HEK293 (cell line): ENCODE results near the gene ATP5F1D.

Source experiments
- CTCF ChIA-PET: fragments of 350-600 bp; formaldehyde crosslinking; extraction: SDS; loops from one replicate; lab custom pipeline; 2021; ENCODE audit warnings: antibody characterized with exemption; lab: Yijun Ruan, JAX
- POLR2A ChIA-PET: fragments of 300-600 bp; formaldehyde crosslinking; extraction: SDS; loops from one replicate; lab custom pipeline; 2020; ENCODE audit warnings: antibody characterized with exemption, inconsistent platforms; lab: Yijun Ruan, JAX
- H3K27ac ChIP-seq: fragments of 200-500 bp; sonication (Bioruptor generic); 2 replicates; pipeline ENCODE4 v1.5.1; 2014; ENCODE audit warnings: low read depth, low read length, control low read depth, inconsistent platforms; ENCODE audit errors: extremely low read depth
- H3K36me3 ChIP-seq, 2 experiments: fragments of 200-500 bp in 1 of 2; sonication (Bioruptor generic) in 1 of 2; 1 replicate in 1 of 2; 2 replicates in 1 of 2; pipeline ENCODE4 v1.5.1; 2014 to 2017; ENCODE audit warnings: inconsistent platforms in 2 of 2, low read length in 2 of 2; ENCODE audit not compliant: control insufficient read depth in 2 of 2, insufficient read depth in 1 of 2
- H3K4me1 ChIP-seq: fragments of 200-500 bp; sonication (Bioruptor generic); 2 replicates; pipeline ENCODE4 v1.5.1; 2014; ENCODE audit warnings: mild to moderate bottlenecking, low read length, inconsistent platforms; ENCODE audit not compliant: control insufficient read depth, insufficient read depth
- H3K4me3 ChIP-seq: 2 replicates; pipeline ENCODE4 v1.5.1; 2011; ENCODE audit warnings: low read depth, mild to moderate bottlenecking, control low read depth, low read length, moderate library complexity
- H3K9me3 ChIP-seq: fragments of 200-500 bp; sonication (Bioruptor generic); 2 replicates; pipeline ENCODE4 v1.5.1; 2014; ENCODE audit warnings: low read depth, low read length, inconsistent platforms; ENCODE audit not compliant: control insufficient read depth, insufficient read depth
- GFI1B ChIP-seq: fragments of 450-650 bp; formaldehyde crosslinking; IDR thresholded peaks from 2 replicates; pipeline ENCODE4 v1.5.1; 2016; ENCODE audit warnings: missing biosample characterization, missing genetic modification characterization
- IKZF3 ChIP-seq: fragments of 450-650 bp; IDR thresholded peaks from 2 replicates; pipeline ENCODE4 v1.5.0; 2018; ENCODE audit warnings: missing biosample characterization, mild to moderate bottlenecking, missing genetic modification characterization, moderate library complexity
- REPIN1 ChIP-seq: fragments of 450-650 bp; formaldehyde crosslinking; IDR thresholded peaks from 2 replicates; pipeline ENCODE4 v1.5.1; 2017; ENCODE audit warnings: missing biosample characterization, missing genetic modification characterization, low read depth
- SCRT1 ChIP-seq: fragments of 450-650 bp; formaldehyde crosslinking; IDR thresholded peaks from 2 replicates; pipeline ENCODE4 v1.5.1; 2016; ENCODE audit warnings: missing biosample characterization, missing genetic modification characterization, borderline replicate concordance
- SCRT2 ChIP-seq: fragments of 450-650 bp; formaldehyde crosslinking; IDR thresholded peaks from 2 replicates; pipeline ENCODE4 v1.5.1; 2016; ENCODE audit warnings: missing biosample characterization, missing genetic modification characterization
- SETDB1 ChIP-seq: IDR thresholded peaks from one replicate; pipeline ENCODE4 v1.6.1; 2017; ENCODE audit warnings: mild to moderate bottlenecking, low read length, moderate library complexity, mixed read lengths; ENCODE audit not compliant: insufficient read length
- SP3 ChIP-seq: fragments of 450-650 bp; formaldehyde crosslinking; IDR thresholded peaks from 2 replicates; pipeline ENCODE4 v1.5.1; 2016; ENCODE audit warnings: missing biosample characterization, missing genetic modification characterization
- ZBTB49 ChIP-seq: fragments of 450-650 bp; formaldehyde crosslinking; IDR thresholded peaks from 2 replicates; pipeline ENCODE4 v1.5.1; 2016; ENCODE audit warnings: missing biosample characterization, missing genetic modification characterization, low read depth
- ZFHX2 ChIP-seq: fragments of 450-650 bp; formaldehyde crosslinking; conservative IDR thresholded peaks from 2 replicates; pipeline ENCODE4 v1.5.1; 2016; ENCODE audit warnings: missing biosample characterization, missing genetic modification characterization
- ZFP41 ChIP-seq: fragments of 450-650 bp; formaldehyde crosslinking; IDR thresholded peaks from 2 replicates; pipeline ENCODE4 v1.5.1; 2016; ENCODE audit warnings: missing biosample characterization, missing genetic modification characterization, borderline replicate concordance
- ZNF10 ChIP-seq: fragments of 450-650 bp; formaldehyde crosslinking; IDR thresholded peaks from 2 replicates; pipeline ENCODE4 v1.5.1; 2017; ENCODE audit warnings: missing biosample characterization, missing genetic modification characterization
- ZNF121 ChIP-seq: fragments of 450-650 bp; formaldehyde crosslinking; IDR thresholded peaks from 2 replicates; pipeline ENCODE4 v1.5.1; 2016; ENCODE audit warnings: missing biosample characterization, missing genetic modification characterization
- ZNF23 ChIP-seq: fragments of 450-650 bp; formaldehyde crosslinking; IDR thresholded peaks from 2 replicates; pipeline ENCODE4 v1.5.1; 2016; ENCODE audit warnings: missing biosample characterization, missing genetic modification characterization, borderline replicate concordance
- ZNF362 ChIP-seq: fragments of 450-650 bp; formaldehyde crosslinking; IDR thresholded peaks from 2 replicates; pipeline ENCODE4 v1.5.1; 2016; ENCODE audit warnings: missing biosample characterization, missing genetic modification characterization
- ZNF398 ChIP-seq: fragments of 450-650 bp; formaldehyde crosslinking; IDR thresholded peaks from 2 replicates; pipeline ENCODE4 v1.5.1; 2017; ENCODE audit warnings: missing biosample characterization, missing genetic modification characterization
- ZNF571 ChIP-seq: fragments of 450-650 bp; formaldehyde crosslinking; IDR thresholded peaks from 2 replicates; pipeline ENCODE4 v1.5.0; 2017; ENCODE audit warnings: missing biosample characterization, missing genetic modification characterization
- ZNF596 ChIP-seq: fragments of 450-650 bp; IDR thresholded peaks from 2 replicates; pipeline ENCODE4 v1.5.0; 2018; ENCODE audit warnings: missing biosample characterization, mild to moderate bottlenecking, missing genetic modification characterization, moderate library complexity
- ZNF704 ChIP-seq: fragments of 450-650 bp; formaldehyde crosslinking; IDR thresholded peaks from 2 replicates; pipeline ENCODE4 v1.5.1; 2016; ENCODE audit warnings: missing biosample characterization, missing genetic modification characterization
- ZNF837 ChIP-seq: fragments of 450-650 bp; formaldehyde crosslinking; IDR thresholded peaks from 2 replicates; pipeline ENCODE4 v1.5.1; 2016; ENCODE audit warnings: missing biosample characterization, missing genetic modification characterization

Gene ATP5F1D

GRCh38 chr19:1270213-1270853 lies 28.8 kb downstream of the ATP5F1D start:
- Histone ChIP-seq H3K36me3 (peaks cover 4 to 54% of the 10 kb centered on the region in 2 experiments; a peak in 2 of 3 replicates), H3K27ac (peak overlapping the region; percentile 99), H3K4me1 (peaks cover 25% of the 10 kb centered on the region), H3K9me3 (no peaks in the 10 kb centered on the region), H3K4me3 (peak overlapping the region; percentile 44)
- ChIA-PET CTCF (interaction anchor here (11.3 kb wide), 1 partner anchor 26 kb away, joined by 299 read pairs; no protein-coding TSS in a partner anchor), POLR2A (interaction anchor here (1.7 to 7.7 kb wide), 4 partner anchors 14 to 41 kb away, joined by 6 to 407 read pairs (median 119); partner anchors contain the start of gene ATP5F1D)
- no peak for TF ChIP-seq ZBTB49 (tag by site-specific recombination)
- no peak for TF ChIP-seq ZNF704 (tag by site-specific recombination)
- no peak for TF ChIP-seq ZNF571 (tag by site-specific recombination)
- peak; percentile 11; the same call in 1 of the 2 replicates for TF ChIP-seq SP3 (tag by site-specific recombination)
- no peak for TF ChIP-seq ZFP41
- TF ChIP-seq ZFHX2 (tag by site-specific recombination): no peak
- no peak for TF ChIP-seq SETDB1
- peak; percentile 96 for TF ChIP-seq ZNF121 (tag by site-specific recombination)
- no peak for TF ChIP-seq ZNF23 (tag by site-specific recombination)
- TF ChIP-seq SCRT1 (tag by site-specific recombination): peak; percentile 80; the same call in 1 of the 2 replicates
- no peak for TF ChIP-seq ZNF398
- TF ChIP-seq REPIN1 (tag by site-specific recombination): no peak
- no peak for TF ChIP-seq GFI1B
- peak; percentile 94 for TF ChIP-seq SCRT2 (tag by site-specific recombination)
- no peak for TF ChIP-seq ZNF596 (tag by site-specific recombination)
- no peak for TF ChIP-seq ZNF362

- CTCF ChIA-PET: interaction anchor here (0.7 kb wide), 1 partner anchor 16 kb away, joined by 3 read pairs; no protein-coding TSS in a partner anchor
- no peak overlapping the region for H3K4me3 ChIP-seq
- POLR2A ChIA-PET: no interaction called here
- H3K4me1 ChIP-seq: peaks cover 22% of the 10 kb centered on the region
- H3K9me3 ChIP-seq: no peaks in the 10 kb centered on the region
- H3K36me3 ChIP-seq: peaks cover 4 to 54% of the 10 kb centered on the region in 2 experiments; a peak in 2 of 3 replicates
- TF ChIP-seq ZNF837 (tag by site-specific recombination) (no peak), ZNF10 (tag by site-specific recombination) (peak; percentile 70; the same call in 1 of the 2 replicates), IKZF3 (tag by site-specific recombination) (no peak)
- peak overlapping the region; percentile 99 for H3K27ac ChIP-seq
Measured at GRCh38 chr19:1270854-1271527, 29.4 kb downstream of the ATP5F1D start.
